Right ventricle myocardium inferior (tissue), 1 donor: ENCODE data around the gene PCDHGA1. TPM values are rescaled to one million over a fixed set of nuclear protein-coding genes. Genes with fewer than 3 reads are reported as not detected.
"Not testable (repeated sequence)": the region's sequence is repeated elsewhere in the genome, so short reads cannot be mapped to it uniquely, and the experiment has no call there.

ENCODE experiments used
- ATAC-seq: fragments of 200-7000 bp; cut with Tn5 transposase; one replicate; pipeline ENCODE4 v1.9.1; 2020; ENCODE audit warnings: mild to moderate bottlenecking, moderate library complexity
- DNase-seq: peaks from one replicate; pipeline ENCODE4 v3.0.0; 2021; ENCODE audit errors: missing footprints
- intact Hi-C: fragments of 100-400 bp; cut with DNase I; formaldehyde crosslinking; loops from one replicate; pipeline ENCODE4 v1.11.0; 2022
- long read RNA-seq: library from polyadenylated mRNA; unstranded; transcript quantifications from one replicate; pipeline ENCODE4 v2.0.0, GENCODE V29; 2021
- total RNA-seq: library from RNA; stranded (reverse); fragmentation: NEBNext Ultra II Directional; extraction: Animal tissue kit (Norgen Biotek cat#: 25700); gene quantifications from one replicate; pipeline ENCODE4 v1.2.1, GENCODE V29; 2021
- donor health status: DM: no; HTN: yes; CAD: no; lungs with severe emphysema.

PCDHGA1 gene
- total RNA-seq = 3.2 TPM
- long read RNA-seq, full-length matches to known transcripts = 3 of 3 reads
- long read RNA-seq, partial matches to known transcripts = 0 of 3 reads
- long read RNA-seq, other reads (novel, unspliced or antisense) = 0 of 3 reads

- ATAC-seq (peak; percentile 62), DNase-seq (peak; percentile 45)
- intact Hi-C loops = no loop called here
These were observed at the start of gene PCDHGA1 for GRCh38 chr5:141330299-141331080. Gene PCDHGA1, plus strand, starts transcription at chr5:141330514.

GRCh38 chr5:141298376-141298775 lies 31.9 kb upstream of the PCDHGA1 start:
- DNase-seq (no peak), ATAC-seq (no peak)
- intact Hi-C loops = no loop called here

GRCh38 chr5:141303756-141304155 lies 26.6 kb upstream of the PCDHGA1 start, which contains the start of gene SLC25A2:
Gene SLC25A2, minus strand, starts transcription at chr5:141304049. Its CDS starts 184 bp downstream, at chr5:141303865.
- ATAC-seq (no peak), DNase-seq (no peak)
- intact Hi-C loops = no loop called here

- no peak for ATAC-seq
- intact Hi-C loops = no loop called here
- DNase-seq = no peak
These were observed 23.7 kb upstream of the PCDHGA1 start for GRCh38 chr5:141306630-141307029.

- ATAC-seq (no peak), DNase-seq (no peak)
- intact Hi-C loops = no loop called here
These were observed 16.6 kb upstream of the PCDHGA1 start for GRCh38 chr5:141313711-141314110.

GRCh38 chr5:141316963-141317362 lies 13.4 kb upstream of the PCDHGA1 start:
- DNase-seq, intact Hi-C loops, ATAC-seq: not testable (repeated sequence)

- no peak for DNase-seq
- intact Hi-C loops = no loop called here
- no peak for ATAC-seq
These were observed 11.1 kb upstream of the PCDHGA1 start for GRCh38 chr5:141319202-141319601.

GRCh38 chr5:141319699-141320098 lies 10.6 kb upstream of the PCDHGA1 start:
- ATAC-seq = no peak
- intact Hi-C loops = loop anchor here (2.0 to 10.0 kb wide), 2 partner anchors 105 to 241 kb away; partner anchors contain the start of gene PCDHB13
- no peak for DNase-seq

GRCh38 chr5:141320225-141321169 lies 9.8 kb upstream of the PCDHGA1 start, which contains the start of gene TAF7:
Gene TAF7, minus strand, starts transcription at chr5:141320784. Its CDS starts 740 bp downstream, at chr5:141320044.
- peak; percentile 99 for ATAC-seq
- intact Hi-C loops = loop anchor here (2.0 to 10.0 kb wide), 2 partner anchors 106 to 240 kb away; partner anchors contain the start of gene PCDHB13
- DNase-seq = peak; percentile 96

- intact Hi-C loops = loop anchor here (10.0 kb wide), 1 partner anchor 107 kb away; the partner anchor contains the start of gene PCDHB13
- ATAC-seq = no peak
- no peak for DNase-seq
These were observed 8.1 kb upstream of the PCDHGA1 start for GRCh38 chr5:141322261-141322660.

- peak; percentile 80 for DNase-seq
These were observed 4.0 kb upstream of the PCDHGA1 start for GRCh38 chr5:141326088-141326854.

GRCh38 chr5:141328231-141328630 lies 2.1 kb upstream of the PCDHGA1 start:
- intact Hi-C loops = loop anchor here (10.0 kb wide), 1 partner anchor 113 kb away; the partner anchor contains the start of gene PCDHB13
- ATAC-seq (no peak), DNase-seq (peak; percentile 48)

More at GRCh38 chr5:141326088-141326854, 4.0 kb upstream of the PCDHGA1 start:
- intact Hi-C loops = loop anchor here (10.0 kb wide), 1 partner anchor 111 kb away; the partner anchor contains the start of gene PCDHB13
- ATAC-seq = peak; percentile 89

- intact Hi-C loops, ATAC-seq, DNase-seq: not testable (repeated sequence)
These were observed 2.3 kb downstream of the PCDHGA1 start for GRCh38 chr5:141332571-141332970.

- DNase-seq = peak; percentile 66
- peak; percentile 70 for ATAC-seq
These were observed 8.4 kb downstream of the PCDHGA1 start, which contains the start of gene PCDHGA2 for GRCh38 chr5:141338538-141339306. Gene PCDHGA2, plus strand, starts transcription at chr5:141338760.

GRCh38 chr5:141340781-141341354 lies 10.6 kb downstream of the PCDHGA1 start:
- ATAC-seq, intact Hi-C loops, DNase-seq: not testable (repeated sequence)

More at GRCh38 chr5:141338538-141339306, 8.4 kb downstream of the PCDHGA1 start, which contains the start of gene PCDHGA2:
- intact Hi-C loops = loop anchor here (5.0 kb wide), 1 partner anchor 224 kb away; no protein-coding TSS in a partner anchor

- ATAC-seq (peak; percentile 61), DNase-seq (no peak)
- intact Hi-C loops = no loop called here
These were observed 12.5 kb downstream of the PCDHGA1 start for GRCh38 chr5:141342773-141343172.
